Measurements from ENCODE around the gene MAPRE2. TPM values are rescaled to one million over a fixed set of nuclear protein-coding genes. Genes with fewer than 3 reads are reported as not detected.

MAPRE2 gene
- total and polyA plus RNA-seq, 2 of the 13 experiments (the other 11 are each of a cell fraction or from before 2014, with no cell fraction given): 34.5 to 67.9 TPM

DNA sequence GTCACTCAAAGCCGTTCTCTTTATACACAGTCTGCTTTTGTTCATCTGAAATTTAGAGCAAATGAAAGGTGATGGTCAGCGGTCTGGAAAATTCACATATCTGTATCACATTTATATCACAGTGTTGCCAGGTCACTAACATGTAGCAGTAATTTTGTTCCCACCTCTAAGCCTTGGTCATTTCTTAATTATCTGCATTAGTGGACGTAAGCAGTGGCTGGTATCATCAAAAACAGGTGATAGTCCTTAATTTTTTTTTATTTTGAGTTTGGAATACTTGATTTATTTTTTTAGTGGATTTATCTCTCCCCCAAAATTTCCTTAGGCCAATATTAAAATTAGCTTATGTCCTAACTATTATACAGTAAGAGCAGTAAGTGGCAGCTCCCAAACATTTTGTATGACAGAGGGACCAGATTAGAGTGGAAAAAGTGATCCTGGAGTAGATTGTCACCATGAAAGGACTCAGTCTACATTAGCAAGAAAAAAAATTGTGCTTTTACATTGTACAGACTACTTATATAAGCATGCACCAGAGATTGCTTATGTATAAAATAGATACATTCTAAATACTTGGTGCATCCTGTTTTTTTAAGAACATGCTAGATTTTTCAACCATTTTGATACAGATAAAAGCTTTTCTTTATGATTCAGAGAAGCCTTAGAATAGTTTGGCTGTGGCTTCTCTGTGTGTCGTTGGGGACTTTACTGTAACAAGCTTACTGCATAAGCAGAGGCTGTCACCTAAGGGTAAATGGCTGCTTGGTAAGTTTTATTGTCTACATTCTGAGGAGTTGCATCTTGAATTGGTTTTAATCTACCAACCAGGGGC lies 65.0 kb downstream of the MAPRE2 start:
- Histone ChIP-seq H3K9ac (ENCODE audit: insufficient read depth, low read depth, low read length) (no peak overlapping the region), H3K36me3 (replicated peaks in 1 of 2; ENCODE audit: control insufficient read depth in 1 of 2, insufficient read depth in 2 of 2, low read length in 2 of 2) (peaks cover 2 to 18% of the 10 kb centered on the region in 2 experiments; a peak in 4 of 5 replicates), H3K27me3 (ENCODE audit: control insufficient read depth in 1 of 2, insufficient read depth in 2 of 2, low read length in 2 of 2) (no peaks in the 10 kb centered on the region), H3K4me1 (ENCODE audit: insufficient read depth, low read length) (no peaks in the 10 kb centered on the region), H3K27ac (ENCODE audit: extremely low read length, insufficient read depth, low read length) (no peak overlapping the region), H2AFZ (ENCODE audit: low read length) (no peak overlapping the region), H3K4me3 (replicated peaks in 1 of 3; ENCODE audit: insufficient read depth in 1 of 3, low read depth in 2 of 3, low read length in 3 of 3) (no peak overlapping the region), H3K4me2 (ENCODE audit: low read depth, low read length) (no peak overlapping the region), H4K20me1 (ENCODE audit: insufficient read depth, low read length) (no peaks in the 10 kb centered on the region), H3K9me3 (ENCODE audit: low read length) (no peaks in the 10 kb centered on the region), H3K79me2 (ENCODE audit: insufficient read depth, low read length) (peaks cover 1% of the 10 kb centered on the region)
- ChIA-PET POLR2A (no interaction called here), CTCF (ENCODE audit: low intra/inter-chr PET ratio, low total read pairs) (no interaction called here)
- 94% methylated on average over 4 of the region's 4 CpGs for WGBS (ENCODE audit: low lambda C conversion rate)
- DNase-seq (ENCODE audit: low spot score) (no peak), FAIRE-seq (no peak), ATAC-seq (no peak)
- in situ Hi-C loops (cut with HindIII; ENCODE audit: extremely low pct_ligation_motif_present, low pct_unique_long_range_greater_than_20kb) (no loop called here), intact Hi-C loops (cut with micrococcal nuclease; ENCODE audit: unreplicated experiment) (no loop called here)
- BruUV-seq (replicated peaks): no TSS peak
- TF ChIP-seq, protein P1, sequence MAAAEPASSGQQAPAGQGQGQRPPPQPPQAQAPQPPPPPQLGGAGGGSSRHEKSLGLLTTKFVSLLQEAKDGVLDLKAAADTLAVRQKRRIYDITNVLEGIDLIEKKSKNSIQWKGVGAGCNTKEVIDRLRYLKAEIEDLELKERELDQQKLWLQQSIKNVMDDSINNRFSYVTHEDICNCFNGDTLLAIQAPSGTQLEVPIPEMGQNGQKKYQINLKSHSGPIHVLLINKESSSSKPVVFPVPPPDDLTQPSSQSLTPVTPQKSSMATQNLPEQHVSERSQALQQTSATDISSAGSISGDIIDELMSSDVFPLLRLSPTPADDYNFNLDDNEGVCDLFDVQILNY (CRISPR knock-in tag; conservative IDR thresholded peaks at IDR 0.05): no peak
- TF ChIP-seq ZNF143 (CRISPR knock-in tag; IDR thresholded peaks at IDR 0.05) (no peak), ZNF570 (CRISPR knock-in tag; IDR thresholded peaks at IDR 0.05; ENCODE audit: borderline replicate concordance) (no peak), MXD4 (CRISPR knock-in tag; IDR thresholded peaks at IDR 0.05) (no peak), FOSL2 (CRISPR knock-in tag; IDR thresholded peaks at IDR 0.05) (no peak), NR2C2 (CRISPR knock-in tag; IDR thresholded peaks at IDR 0.05; ENCODE audit: borderline replicate concordance) (no peak), ZNF138 (CRISPR knock-in tag; IDR thresholded peaks at IDR 0.05; ENCODE audit: low read depth) (no peak), DNMT1 (CRISPR knock-in tag; IDR thresholded peaks at IDR 0.05) (no peak), ZNF530 (CRISPR knock-in tag; IDR thresholded peaks at IDR 0.05; ENCODE audit: low read depth) (no peak), RBM39 (IDR thresholded peaks at IDR 0.05; ENCODE audit: low read depth, low read length, poor library complexity, severe bottlenecking) (no peak), SSRP1 (CRISPR knock-in tag; IDR thresholded peaks at IDR 0.05) (no peak), ZNF501 (CRISPR knock-in tag; IDR thresholded peaks at IDR 0.05) (no peak), ZKSCAN8 (CRISPR knock-in tag; IDR thresholded peaks at IDR 0.05; ENCODE audit: borderline replicate concordance) (no peak), JARID2 (CRISPR knock-in tag; IDR thresholded peaks at IDR 0.05; ENCODE audit: insufficient replicate concordance) (no peak)
- TF ChIP-seq, protein P2, sequence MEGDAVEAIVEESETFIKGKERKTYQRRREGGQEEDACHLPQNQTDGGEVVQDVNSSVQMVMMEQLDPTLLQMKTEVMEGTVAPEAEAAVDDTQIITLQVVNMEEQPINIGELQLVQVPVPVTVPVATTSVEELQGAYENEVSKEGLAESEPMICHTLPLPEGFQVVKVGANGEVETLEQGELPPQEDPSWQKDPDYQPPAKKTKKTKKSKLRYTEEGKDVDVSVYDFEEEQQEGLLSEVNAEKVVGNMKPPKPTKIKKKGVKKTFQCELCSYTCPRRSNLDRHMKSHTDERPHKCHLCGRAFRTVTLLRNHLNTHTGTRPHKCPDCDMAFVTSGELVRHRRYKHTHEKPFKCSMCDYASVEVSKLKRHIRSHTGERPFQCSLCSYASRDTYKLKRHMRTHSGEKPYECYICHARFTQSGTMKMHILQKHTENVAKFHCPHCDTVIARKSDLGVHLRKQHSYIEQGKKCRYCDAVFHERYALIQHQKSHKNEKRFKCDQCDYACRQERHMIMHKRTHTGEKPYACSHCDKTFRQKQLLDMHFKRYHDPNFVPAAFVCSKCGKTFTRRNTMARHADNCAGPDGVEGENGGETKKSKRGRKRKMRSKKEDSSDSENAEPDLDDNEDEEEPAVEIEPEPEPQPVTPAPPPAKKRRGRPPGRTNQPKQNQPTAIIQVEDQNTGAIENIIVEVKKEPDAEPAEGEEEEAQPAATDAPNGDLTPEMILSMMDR (CRISPR knock-in tag; IDR thresholded peaks at IDR 0.05): no peak
- TF ChIP-seq, protein P3, sequence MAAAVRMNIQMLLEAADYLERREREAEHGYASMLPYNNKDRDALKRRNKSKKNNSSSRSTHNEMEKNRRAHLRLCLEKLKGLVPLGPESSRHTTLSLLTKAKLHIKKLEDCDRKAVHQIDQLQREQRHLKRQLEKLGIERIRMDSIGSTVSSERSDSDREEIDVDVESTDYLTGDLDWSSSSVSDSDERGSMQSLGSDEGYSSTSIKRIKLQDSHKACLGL (CRISPR knock-in tag; IDR thresholded peaks at IDR 0.05): no peak
- TF ChIP-seq, protein P4, sequence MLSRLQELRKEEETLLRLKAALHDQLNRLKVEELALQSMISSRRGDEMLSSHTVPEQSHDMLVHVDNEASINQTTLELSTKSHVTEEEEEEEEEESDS (CRISPR knock-in tag; IDR thresholded peaks at IDR 0.05; ENCODE audit: borderline replicate concordance): no peak
- TF ChIP-seq, protein P5, sequence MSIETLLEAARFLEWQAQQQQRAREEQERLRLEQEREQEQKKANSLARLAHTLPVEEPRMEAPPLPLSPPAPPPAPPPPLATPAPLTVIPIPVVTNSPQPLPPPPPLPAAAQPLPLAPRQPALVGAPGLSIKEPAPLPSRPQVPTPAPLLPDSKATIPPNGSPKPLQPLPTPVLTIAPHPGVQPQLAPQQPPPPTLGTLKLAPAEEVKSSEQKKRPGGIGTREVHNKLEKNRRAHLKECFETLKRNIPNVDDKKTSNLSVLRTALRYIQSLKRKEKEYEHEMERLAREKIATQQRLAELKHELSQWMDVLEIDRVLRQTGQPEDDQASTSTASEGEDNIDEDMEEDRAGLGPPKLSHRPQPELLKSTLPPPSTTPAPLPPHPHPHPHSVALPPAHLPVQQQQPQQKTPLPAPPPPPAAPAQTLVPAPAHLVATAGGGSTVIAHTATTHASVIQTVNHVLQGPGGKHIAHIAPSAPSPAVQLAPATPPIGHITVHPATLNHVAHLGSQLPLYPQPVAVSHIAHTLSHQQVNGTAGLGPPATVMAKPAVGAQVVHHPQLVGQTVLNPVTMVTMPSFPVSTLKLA (IDR thresholded peaks at IDR 0.05): no peak

Measured in HepG2 (cell line).